OCI-LY7 (cell line): ENCODE results near the gene A2M. TPM values are rescaled to one million over a fixed set of nuclear protein-coding genes. Genes with fewer than 3 reads are reported as not detected.

ENCODE experiments used
- BruUV-seq: library from RNA; stranded (reverse); fragments of 400-500 nt; replicated peaks from 2 replicates; lab custom pipeline; 2021; lab: Mats Ljungman, UMichigan
- CTCF ChIA-PET: fragments of 300-600 bp; sonication (Branson Sonifier 250); formaldehyde crosslinking; loops from one replicate; lab custom pipeline; 2022; ENCODE audit warnings: antibody characterized with exemption; ENCODE audit not compliant: unreplicated experiment; lab: Charles Lee
- POLR2A ChIA-PET: fragments of 300-600 bp; sonication (Branson Sonifier 250); formaldehyde crosslinking; loops from one replicate; lab custom pipeline; 2022; ENCODE audit warnings: antibody characterized with exemption; lab: Charles Lee
- DNase-seq: peaks from one replicate; pipeline ENCODE4 v3.0.0-alpha.2; 2015; ENCODE audit warnings: low spot score
- H2AFZ ChIP-seq: fragments of 200-600 bp; sonication (generic), shearing (Covaris generic); 2 replicates; pipeline ENCODE4 v1.6.1; 2014; ENCODE audit warnings: mild to moderate bottlenecking, antibody characterized with exemption, low read length, moderate library complexity
- H3K27ac ChIP-seq: fragments of 200-600 bp; sonication (generic); 2 replicates; pipeline ENCODE4 v1.5.1; 2014; ENCODE audit warnings: mixed run types, low read depth, mild to moderate bottlenecking, moderate library complexity, low read length, inconsistent platforms; ENCODE audit not compliant: poor library complexity, severe bottlenecking
- H3K36me3 ChIP-seq: fragments of 200-600 bp; sonication (generic); 2 replicates; pipeline ENCODE4 v1.6.1; 2014; ENCODE audit warnings: mild to moderate bottlenecking, antibody characterized with exemption, low read length, moderate library complexity, mixed read lengths; ENCODE audit not compliant: insufficient read depth
- H3K4me1 ChIP-seq: fragments of 200-600 bp; sonication (generic); 2 replicates; pipeline ENCODE4 v1.5.1; 2014; ENCODE audit warnings: mild to moderate bottlenecking, low read length; ENCODE audit not compliant: insufficient read depth, poor library complexity, severe bottlenecking
- H3K4me2 ChIP-seq: fragments of 200-600 bp; sonication (generic); 2 replicates; pipeline ENCODE4 v1.6.1; 2014; ENCODE audit warnings: mild to moderate bottlenecking, low read length
- H3K4me3 ChIP-seq: fragments of 200-600 bp; sonication (generic); 2 replicates; pipeline ENCODE4 v1.5.1; 2014; ENCODE audit warnings: mild to moderate bottlenecking, low read depth, low read length; ENCODE audit not compliant: poor library complexity, severe bottlenecking
- H3K79me2 ChIP-seq: fragments of 200-600 bp; sonication (generic); 2 replicates; pipeline ENCODE4 v1.6.1; 2016; ENCODE audit warnings: low read depth, mild to moderate bottlenecking, low read length, moderate library complexity, mixed read lengths; ENCODE audit not compliant: insufficient read depth
- H3K9me2 ChIP-seq: fragments of 200-600 bp; sonication (generic); 2 replicates; pipeline ENCODE4 v1.6.1; 2016; ENCODE audit warnings: mild to moderate bottlenecking, low read length, mixed read lengths; ENCODE audit not compliant: insufficient read depth
- H3K9me3 ChIP-seq: fragments of 200-600 bp; sonication (generic); 2 replicates; pipeline ENCODE4 v1.6.1; 2014; ENCODE audit warnings: mild to moderate bottlenecking, mixed run types, low read length, mixed read lengths
- H4K20me1 ChIP-seq: fragments of 200-600 bp; sonication (generic); 2 replicates; pipeline ENCODE4 v1.6.1; 2014; ENCODE audit warnings: mild to moderate bottlenecking, antibody characterized with exemption, low read length, moderate library complexity, mixed read lengths; ENCODE audit not compliant: insufficient read depth
- EZH2phosphoT487 ChIP-seq: fragments of 200-600 bp; sonication (generic); IDR thresholded peaks from 2 replicates; pipeline ENCODE4 v1.6.1; 2018; ENCODE audit warnings: low read depth, borderline replicate concordance, mild to moderate bottlenecking, mixed run types, antibody characterized with exemption, low read length, moderate library complexity, mixed read lengths
- intact Hi-C: fragments of 100-400 bp; cut with micrococcal nuclease; formaldehyde crosslinking; loops from one replicate; pipeline ENCODE4 v1.10.0; 2022; ENCODE audit not compliant: unreplicated experiment
- total RNA-seq, 2 experiments: library from RNA; depleted of rRNA in 1 of 2; stranded (reverse); fragments of >200 nt in 1 of 2; shearing (Covaris generic) in 1 of 2; gene quantifications; 2 replicates each; pipeline ENCODE4 v1.2.3, GENCODE V29; 2014 to 2022
- TF ChIP-seq, protein P1 (sequence below): fragments of 200-600 bp; sonication (generic); conservative IDR thresholded peaks from 2 replicates; pipeline ENCODE4 v1.5.1; 2014; ENCODE audit warnings: mild to moderate bottlenecking, antibody characterized with exemption, low read length, moderate library complexity, mixed read lengths

Gene A2M
- total RNA-seq, 2 experiments from 2014 or later, result not detected

DNA sequence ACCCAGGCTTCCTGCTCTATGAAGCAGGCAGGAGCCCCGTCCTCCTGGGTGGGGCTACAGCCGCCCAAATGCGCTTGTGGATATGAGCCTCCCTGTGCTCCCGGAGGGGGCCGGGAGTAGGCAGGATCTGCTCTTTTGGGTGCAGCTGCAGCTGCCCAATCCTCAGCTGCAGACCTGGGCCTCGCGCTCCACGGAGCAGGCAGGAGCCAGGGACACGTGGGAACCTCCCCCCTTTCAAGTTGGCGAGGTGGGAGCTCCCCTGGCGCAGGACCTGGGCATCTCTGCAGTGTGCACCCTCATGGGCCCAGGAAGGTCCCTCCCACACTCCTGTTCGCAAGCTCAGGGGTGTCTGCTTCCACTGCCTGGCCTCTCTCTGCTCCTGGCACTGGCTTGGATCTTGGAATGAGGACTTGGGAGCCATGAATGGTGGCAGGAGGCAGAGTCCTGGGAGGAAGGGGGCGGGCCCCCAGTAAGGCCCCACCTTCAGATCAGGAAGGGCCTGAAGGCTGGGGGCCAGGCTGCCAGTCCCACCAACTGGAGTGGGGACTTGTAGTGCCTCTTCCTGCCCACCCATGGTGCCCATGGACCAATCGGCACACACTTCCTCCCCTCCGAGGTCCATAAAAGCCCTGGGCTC is 65.1 kb downstream of the A2M start:
- POLR2A ChIA-PET, result interaction anchor here (1.4 kb wide), 1 partner anchor 13 kb away, joined by 6 read pairs; no protein-coding TSS in a partner anchor
- no peak overlapping the region for H3K4me3 ChIP-seq
- CTCF ChIA-PET, result interaction anchor here (1.4 to 1.7 kb wide), 2 partner anchors 12 to 161 kb away, joined by 3 to 5 read pairs; no protein-coding TSS in a partner anchor
- H3K27ac ChIP-seq, result no peak overlapping the region
- intact Hi-C loops, result no loop called here
- H2AFZ ChIP-seq, result no peak overlapping the region
- BruUV-seq, result no TSS peak
- H3K4me1 ChIP-seq, result no peaks in the 10 kb centered on the region
- H3K9me3 ChIP-seq, result no peaks in the 10 kb centered on the region
- no peaks in the 10 kb centered on the region for H3K9me2 ChIP-seq
- no peaks in the 10 kb centered on the region for H3K36me3 ChIP-seq
- TF ChIP-seq, protein P1, sequence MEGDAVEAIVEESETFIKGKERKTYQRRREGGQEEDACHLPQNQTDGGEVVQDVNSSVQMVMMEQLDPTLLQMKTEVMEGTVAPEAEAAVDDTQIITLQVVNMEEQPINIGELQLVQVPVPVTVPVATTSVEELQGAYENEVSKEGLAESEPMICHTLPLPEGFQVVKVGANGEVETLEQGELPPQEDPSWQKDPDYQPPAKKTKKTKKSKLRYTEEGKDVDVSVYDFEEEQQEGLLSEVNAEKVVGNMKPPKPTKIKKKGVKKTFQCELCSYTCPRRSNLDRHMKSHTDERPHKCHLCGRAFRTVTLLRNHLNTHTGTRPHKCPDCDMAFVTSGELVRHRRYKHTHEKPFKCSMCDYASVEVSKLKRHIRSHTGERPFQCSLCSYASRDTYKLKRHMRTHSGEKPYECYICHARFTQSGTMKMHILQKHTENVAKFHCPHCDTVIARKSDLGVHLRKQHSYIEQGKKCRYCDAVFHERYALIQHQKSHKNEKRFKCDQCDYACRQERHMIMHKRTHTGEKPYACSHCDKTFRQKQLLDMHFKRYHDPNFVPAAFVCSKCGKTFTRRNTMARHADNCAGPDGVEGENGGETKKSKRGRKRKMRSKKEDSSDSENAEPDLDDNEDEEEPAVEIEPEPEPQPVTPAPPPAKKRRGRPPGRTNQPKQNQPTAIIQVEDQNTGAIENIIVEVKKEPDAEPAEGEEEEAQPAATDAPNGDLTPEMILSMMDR, result no peak
- TF ChIP-seq EZH2phosphoT487, result no peak
- H3K79me2 ChIP-seq, result no peaks in the 10 kb centered on the region
- H3K4me2 ChIP-seq, result no peak overlapping the region
- H4K20me1 ChIP-seq, result no peaks in the 10 kb centered on the region
- no peak for DNase-seq

DNA sequence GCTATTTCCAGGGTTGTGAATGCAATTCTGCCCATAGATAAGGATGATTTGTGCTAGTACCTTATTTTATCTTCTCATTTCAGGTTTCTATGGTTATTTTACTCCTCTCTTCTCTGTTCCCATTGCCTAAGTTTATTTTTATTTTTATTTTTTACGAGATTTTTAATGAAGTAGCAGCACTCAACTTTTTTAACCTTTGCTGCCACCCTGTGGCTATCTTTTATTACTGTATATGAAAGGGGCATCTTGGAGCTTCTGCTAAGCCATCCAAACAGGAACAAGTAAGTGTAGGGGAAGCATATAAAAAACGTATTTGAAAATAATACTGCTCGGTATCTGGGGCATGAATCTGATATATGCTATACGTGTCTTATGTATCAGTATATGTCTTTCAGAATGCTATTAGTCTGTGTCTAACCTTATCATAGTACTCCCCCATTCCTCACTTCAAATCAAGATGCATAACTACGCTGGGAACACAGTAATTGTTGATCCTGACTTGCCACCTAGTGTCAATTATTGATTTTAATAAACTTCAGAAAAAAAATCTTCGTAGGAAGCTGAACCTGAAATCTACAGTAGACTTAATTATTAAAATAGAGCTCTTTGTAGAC is 66.1 kb downstream of the A2M start:
- no peaks in the 10 kb centered on the region for H3K36me3 ChIP-seq
- H3K4me1 ChIP-seq, result no peaks in the 10 kb centered on the region
- H3K27ac ChIP-seq, result no peak overlapping the region
- intact Hi-C loops, result no loop called here
- ChIA-PET CTCF (interaction anchor here (1.0 to 1.7 kb wide), 2 partner anchors 11 to 13 kb away, joined by 4 to 5 read pairs; no protein-coding TSS in a partner anchor), POLR2A (interaction anchor here (0.7 to 1.4 kb wide), 4 partner anchors 12 to 218 kb away, joined by 3 to 6 read pairs (median 3); no protein-coding TSS in a partner anchor)
- H2AFZ ChIP-seq, result no peak overlapping the region
- H3K79me2 ChIP-seq, result no peaks in the 10 kb centered on the region
- H3K9me2 ChIP-seq, result no peaks in the 10 kb centered on the region
- peak; percentile 64 for DNase-seq
- no TSS peak for BruUV-seq
- TF ChIP-seq, protein P1, result peak; percentile 93
- TF ChIP-seq EZH2phosphoT487, result no peak
- no peak overlapping the region for H3K4me2 ChIP-seq
- H3K4me3 ChIP-seq, result no peak overlapping the region
- no peaks in the 10 kb centered on the region for H3K9me3 ChIP-seq
- H4K20me1 ChIP-seq, result no peaks in the 10 kb centered on the region
